GM12874 (cell line): ENCODE data around the gene MED25.

Source experiments
- TF ChIP-seq, protein P1 (sequence below): IDR thresholded peaks from 2 replicates; pipeline ENCODE4 v1.5.1; 2011; ENCODE audit warnings: low read depth, mild to moderate bottlenecking, control low read depth, low read length, moderate library complexity; ENCODE audit not compliant: insufficient read depth

Gene MED25

DNA sequence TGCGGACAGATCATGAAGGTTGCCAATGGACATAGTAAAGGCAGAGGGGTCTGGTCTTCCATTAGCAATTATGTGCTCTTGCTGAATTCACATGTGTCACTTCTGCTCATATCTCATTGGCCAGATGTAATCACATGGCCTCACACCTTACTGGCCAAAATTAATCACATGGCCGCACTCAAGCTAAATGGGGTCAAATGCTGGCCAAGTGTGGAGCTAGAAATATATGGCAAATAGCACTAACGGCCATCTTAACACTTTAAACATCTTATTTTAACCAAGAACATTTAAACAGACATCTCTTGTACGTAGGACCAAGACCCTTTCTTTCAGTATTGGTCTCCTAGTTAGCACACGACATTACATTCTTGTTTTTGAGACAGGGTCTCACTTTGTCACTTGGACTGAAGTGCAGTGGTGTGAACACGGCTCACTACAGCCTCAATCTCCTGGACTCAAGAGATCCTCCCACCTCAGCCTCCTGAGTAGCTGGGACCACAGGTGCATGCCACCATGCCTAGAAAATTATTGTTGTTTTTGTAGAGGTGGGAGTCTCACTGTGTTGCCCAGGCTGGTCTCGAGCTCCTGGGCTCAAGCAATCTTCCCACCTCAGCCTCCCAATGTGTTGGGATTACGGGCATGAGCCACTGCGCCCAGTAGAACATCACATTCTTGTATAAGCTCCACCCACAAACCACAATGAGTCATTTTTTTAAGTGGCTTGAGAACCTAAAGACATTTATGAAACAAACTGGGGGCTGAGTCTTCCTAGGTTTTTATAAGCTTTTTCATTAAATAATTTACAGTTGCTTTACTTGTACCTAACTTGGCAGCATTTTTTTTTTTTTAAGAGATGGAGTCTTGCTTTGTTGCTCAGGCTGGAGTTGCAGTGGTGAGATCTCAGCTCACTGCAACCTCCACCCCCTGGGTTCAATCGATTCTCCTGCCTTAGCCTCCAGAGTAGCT, 29.9 kb downstream of the MED25 start:
- TF ChIP-seq, protein P1, sequence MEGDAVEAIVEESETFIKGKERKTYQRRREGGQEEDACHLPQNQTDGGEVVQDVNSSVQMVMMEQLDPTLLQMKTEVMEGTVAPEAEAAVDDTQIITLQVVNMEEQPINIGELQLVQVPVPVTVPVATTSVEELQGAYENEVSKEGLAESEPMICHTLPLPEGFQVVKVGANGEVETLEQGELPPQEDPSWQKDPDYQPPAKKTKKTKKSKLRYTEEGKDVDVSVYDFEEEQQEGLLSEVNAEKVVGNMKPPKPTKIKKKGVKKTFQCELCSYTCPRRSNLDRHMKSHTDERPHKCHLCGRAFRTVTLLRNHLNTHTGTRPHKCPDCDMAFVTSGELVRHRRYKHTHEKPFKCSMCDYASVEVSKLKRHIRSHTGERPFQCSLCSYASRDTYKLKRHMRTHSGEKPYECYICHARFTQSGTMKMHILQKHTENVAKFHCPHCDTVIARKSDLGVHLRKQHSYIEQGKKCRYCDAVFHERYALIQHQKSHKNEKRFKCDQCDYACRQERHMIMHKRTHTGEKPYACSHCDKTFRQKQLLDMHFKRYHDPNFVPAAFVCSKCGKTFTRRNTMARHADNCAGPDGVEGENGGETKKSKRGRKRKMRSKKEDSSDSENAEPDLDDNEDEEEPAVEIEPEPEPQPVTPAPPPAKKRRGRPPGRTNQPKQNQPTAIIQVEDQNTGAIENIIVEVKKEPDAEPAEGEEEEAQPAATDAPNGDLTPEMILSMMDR = no peak

DNA sequence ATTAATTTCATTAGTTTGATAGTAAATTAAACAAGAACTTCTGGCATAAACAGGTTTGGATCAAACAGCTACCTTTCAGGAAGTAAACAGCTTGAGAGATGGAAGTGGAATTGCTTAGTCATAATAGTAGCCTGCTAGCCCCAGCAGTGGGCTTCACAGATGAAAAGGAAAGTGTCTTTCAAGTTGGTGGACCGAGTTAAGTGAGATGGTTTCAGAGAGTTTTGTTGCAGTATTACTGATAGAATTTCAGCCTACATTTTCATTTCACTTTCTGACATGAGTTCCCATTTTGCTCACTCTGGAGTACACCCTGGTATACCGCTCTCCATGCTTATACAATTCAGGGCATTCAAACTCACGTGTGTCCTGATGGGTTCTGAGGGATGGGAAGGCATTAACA, 30.8 kb downstream of the MED25 start:
- TF ChIP-seq, protein P1 = no peak

DNA sequence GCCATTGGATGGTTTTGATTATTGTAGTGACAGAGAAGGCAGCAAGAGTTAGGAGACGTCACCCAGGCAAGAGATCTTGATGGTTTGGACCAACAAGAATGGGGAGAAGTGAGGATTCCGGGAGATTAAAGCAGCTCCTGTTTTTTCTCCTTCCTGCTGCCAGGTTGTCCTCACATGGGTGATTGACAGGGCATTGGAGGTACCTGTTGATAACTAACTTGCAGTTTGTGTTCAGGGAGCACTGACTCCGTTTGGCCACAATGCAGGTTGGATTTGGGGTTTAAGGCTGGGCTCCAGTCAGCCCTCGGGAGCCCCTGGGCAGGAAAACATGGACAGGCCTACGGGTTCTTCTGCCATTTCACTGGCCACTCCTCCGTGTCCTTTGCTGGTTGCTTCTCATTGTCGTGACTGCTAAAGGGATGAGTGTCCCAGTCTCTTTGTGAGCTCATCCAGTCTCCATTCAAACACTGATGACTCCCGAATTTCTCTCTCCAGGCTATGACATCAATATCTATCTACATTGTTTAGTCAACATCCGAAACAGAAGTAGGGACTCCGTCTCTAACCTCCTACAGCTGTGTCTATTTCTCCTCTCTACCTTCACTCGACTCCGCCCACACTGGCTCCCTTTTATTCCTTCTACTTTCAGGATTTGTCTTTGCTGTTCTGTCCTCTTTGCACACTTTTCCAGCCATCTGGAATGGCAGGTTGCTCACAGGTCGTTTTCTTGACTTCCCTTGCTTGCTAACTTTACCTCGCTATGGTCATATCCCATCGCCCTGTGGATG, 31.5 kb downstream of the MED25 start:
- TF ChIP-seq, protein P1 = no peak

DNA sequence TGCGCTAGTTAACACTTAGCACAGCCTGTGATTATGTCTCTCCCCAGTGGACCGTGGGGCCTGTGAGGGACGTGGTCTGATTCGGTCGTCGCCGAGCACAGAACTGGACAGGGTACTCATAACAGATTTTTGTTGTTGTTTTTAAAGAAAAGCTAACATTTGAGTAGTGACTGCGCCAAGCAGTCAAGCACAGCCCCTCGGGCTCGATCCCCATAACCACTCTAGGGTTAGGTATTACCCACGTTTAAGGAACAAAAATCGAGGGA, 32.1 kb downstream of the MED25 start:
- TF ChIP-seq, protein P1 = no peak

DNA sequence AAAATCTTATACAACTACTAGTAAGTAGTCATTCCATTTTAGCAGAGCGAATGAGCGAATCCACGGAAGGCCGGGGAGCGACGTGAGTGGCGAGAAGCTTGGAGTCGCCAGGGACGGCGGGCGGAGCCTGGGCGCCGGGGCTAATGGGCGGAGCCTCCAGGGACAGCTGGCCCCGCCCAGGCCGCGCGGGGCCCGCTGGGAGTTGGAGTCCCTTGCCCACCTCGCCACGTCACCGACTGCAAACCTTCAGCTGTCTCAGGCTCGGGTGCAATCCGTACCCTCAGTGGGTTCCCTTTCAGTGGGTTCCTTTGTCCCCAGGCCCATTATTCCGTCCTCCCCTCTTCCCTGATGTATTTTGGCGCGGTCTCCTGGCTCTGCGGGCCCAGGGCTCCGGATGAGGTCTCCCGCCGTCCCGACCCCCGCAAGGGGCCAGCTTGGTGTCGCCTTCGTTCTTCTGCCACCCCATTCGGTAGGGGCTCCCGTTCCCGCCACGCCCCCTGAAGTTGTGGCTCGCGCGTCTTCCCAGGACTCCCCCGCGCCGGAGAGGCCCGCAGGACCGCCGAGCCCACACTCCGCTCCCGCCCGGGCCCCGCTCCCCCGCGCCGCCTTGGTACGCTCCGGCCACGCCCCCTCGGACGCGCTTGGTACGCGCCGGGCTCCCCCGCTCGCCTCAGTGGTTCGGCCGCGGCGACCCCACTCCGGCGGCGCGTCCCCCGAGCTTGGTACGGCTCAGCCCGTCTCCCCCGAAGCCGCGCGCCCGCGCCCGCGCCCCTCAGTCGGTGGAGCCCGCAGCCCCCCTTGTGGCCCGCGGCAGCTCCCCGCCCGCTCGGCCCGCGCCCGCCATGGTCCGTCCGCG, 32.6 kb downstream of the MED25 start, which contains the start of gene PTOV1:
Gene PTOV1 (plus strand): TSS at position 673 of the 856 bp plus-strand sequence.
- TF ChIP-seq, protein P1 = no peak

DNA sequence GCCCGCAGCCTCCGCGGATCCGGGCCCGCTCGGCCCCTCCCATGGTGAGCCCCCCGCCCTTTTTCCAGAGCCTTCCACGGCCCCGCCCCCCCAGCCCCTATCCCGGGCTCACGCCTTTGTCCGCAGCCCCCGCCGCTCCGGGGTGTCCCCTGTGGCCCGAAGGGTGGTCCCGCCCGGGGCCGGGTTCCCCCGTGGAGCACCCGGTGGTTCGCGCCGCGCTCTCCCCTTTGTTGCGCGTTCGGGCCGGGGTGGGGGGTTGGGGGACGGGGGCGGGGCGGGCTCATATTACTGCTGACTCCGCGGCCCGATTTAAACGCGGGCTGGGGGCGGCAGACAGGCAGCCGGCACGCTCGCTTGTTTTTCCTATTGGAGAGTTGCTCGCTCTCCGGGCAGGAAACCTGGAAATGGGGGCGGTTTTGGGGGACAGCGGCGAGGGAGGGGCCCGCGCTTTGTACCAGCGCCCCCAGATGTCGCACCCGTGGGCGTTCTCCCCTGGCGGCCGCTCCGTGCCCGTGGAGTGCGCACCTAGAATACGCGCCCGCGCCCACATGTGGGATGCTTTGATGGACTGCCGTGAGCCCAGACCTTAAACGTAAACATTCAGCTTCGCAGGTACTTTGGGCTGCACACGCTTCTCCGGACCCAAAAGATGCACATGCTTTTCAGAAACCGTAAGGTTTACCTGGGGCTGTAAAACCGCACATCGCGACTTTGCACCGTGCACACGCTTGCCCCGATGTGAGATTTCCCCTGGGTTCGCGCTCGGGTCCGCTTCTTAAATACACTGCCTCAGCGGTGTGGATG, 33.6 kb downstream of the MED25 start:
- TF ChIP-seq, protein P1 = no peak
